ENCODE data around the gene RBM18. TPM values are rescaled to one million over a fixed set of nuclear protein-coding genes. Genes with fewer than 3 reads are reported as not detected.

RBM18 gene
- total RNA-seq = 8.3 and 8.9 TPM in 2 replicates

DNA sequence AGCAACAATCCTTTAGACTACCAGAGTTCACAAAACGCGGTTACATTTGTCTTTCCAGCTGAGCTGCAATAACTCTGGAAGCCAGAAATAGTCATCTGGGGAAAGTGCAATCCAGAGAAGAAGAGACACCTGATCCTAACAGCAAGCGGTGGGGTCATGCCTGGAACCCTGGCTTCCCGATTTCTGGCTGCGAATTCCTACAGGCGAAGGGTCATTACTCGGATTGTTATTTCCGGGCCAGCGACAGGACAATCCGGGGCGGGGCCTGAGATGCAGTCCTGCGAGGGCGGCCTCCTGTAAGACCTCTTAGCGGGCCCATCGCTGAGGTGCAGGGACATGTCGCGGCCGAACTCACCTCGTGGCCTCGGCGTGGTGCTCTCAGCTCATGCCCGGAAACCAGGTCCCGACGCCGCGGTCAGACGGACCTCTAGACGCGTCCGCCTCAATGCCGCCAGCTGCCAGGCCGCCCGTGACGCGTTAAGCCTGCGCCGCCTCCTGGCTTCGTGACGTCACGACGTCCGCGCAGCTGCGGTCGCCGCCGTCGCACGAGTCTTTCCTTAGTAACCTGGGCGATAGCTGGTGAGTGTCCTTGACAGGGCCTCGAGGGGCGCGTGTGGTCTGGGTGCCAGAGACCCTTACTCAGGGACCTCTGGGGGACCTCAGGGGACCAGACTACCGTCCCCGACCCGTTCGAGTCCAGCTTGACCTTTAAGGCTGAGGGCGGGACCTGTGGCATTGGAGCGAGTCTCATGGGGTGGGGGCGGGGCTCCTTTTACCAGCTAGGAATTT lies at the start of gene RBM18, which contains the start of gene MRRF:
Gene RBM18 (minus strand): TSS at position 481 of the 789 bp plus-strand sequence. CDS start 3,348 bp downstream, outside the sequence.
Gene MRRF (plus strand): TSS at position 523 of the 789 bp plus-strand sequence. CDS start 6,010 bp downstream, outside the sequence.

GRCh38 chr9:122228568-122229484 lies 35.8 kb downstream of the RBM18 start, which contains the start of gene LHX6:
Gene LHX6, minus strand, starts transcription at chr9:122228957. Its CDS starts 217 bp downstream, at chr9:122228740.

Other genes starting within 250 kb of the RBM18 start
- gene TTLL11, start 171.5 kb downstream of the RBM18 start, total RNA-seq = 7.6 and 9.1 TPM in 2 replicates
- 29.3 and 40.9 TPM in 2 replicates for gene NDUFA8, start 105.1 kb downstream of the RBM18 start, total RNA-seq
- not detected in 2 replicates for gene MORN5, start 104.9 kb downstream of the RBM18 start, total RNA-seq
- not detected in 2 replicates for gene LHX6, start 35.9 kb downstream of the RBM18 start, total RNA-seq
- gene MRRF, start within 50 bp of the RBM18 start, total RNA-seq = 36.7 and 39.9 TPM in 2 replicates
- 44.8 and 67.8 TPM in 2 replicates for gene PTGS1, start 106.2 kb upstream of the RBM18 start, total RNA-seq
- gene OR1J1, start 213.1 kb upstream of the RBM18 start, total RNA-seq = not detected in 2 replicates
- not detected in 2 replicates for gene OR1J2, start 246.0 kb upstream of the RBM18 start, total RNA-seq

Measured in smooth muscle cell of trachea (primary cell).